Right ventricle myocardium superior (tissue), 1 donor: ENCODE results near the gene SLC9A3. TPM values are rescaled to one million over a fixed set of nuclear protein-coding genes. Genes with fewer than 3 reads are reported as not detected.
"Not testable (repeated sequence)": the region's sequence is repeated elsewhere in the genome, so short reads cannot be mapped to it uniquely, and the experiment has no call there.

Source experiments
- ATAC-seq: fragments of 200-7000 bp; cut with Tn5 transposase; one replicate; pipeline ENCODE4 v1.9.1; 2020; ENCODE audit warnings: mild to moderate bottlenecking; ENCODE audit not compliant: poor library complexity
- DNase-seq: peaks from one replicate; pipeline ENCODE4 v3.0.0-alpha.2; 2020
- intact Hi-C: fragments of 100-400 bp; cut with DNase I; formaldehyde crosslinking; loops from one replicate; pipeline ENCODE4 v1.11.2; 2022
- total RNA-seq: library from RNA; stranded (reverse); fragmentation: NEBNext Ultra II Directional; extraction: Animal tissue kit (Norgen Biotek cat#: 25700); gene quantifications from one replicate; pipeline ENCODE4 v1.2.1, GENCODE V29; 2021
- donor health status: DM: no; HTN: yes; CAD: no; lungs with severe emphysema.

Gene SLC9A3
- total RNA-seq, 1 donor from 2014 or later = 0.91 TPM

- DNase-seq = no peak
- no peak for ATAC-seq
- intact Hi-C loops = no loop called here
These were observed 24.7 kb downstream of the SLC9A3 start for GRCh38 chr5:499233-500209.

GRCh38 chr5:497871-498509 is 26.3 kb downstream of the SLC9A3 start:
- intact Hi-C loops = no loop called here
- no peak for DNase-seq
- no peak for ATAC-seq

- DNase-seq (no peak), ATAC-seq (no peak)
- intact Hi-C loops = no loop called here
These were observed 27.1 kb downstream of the SLC9A3 start for GRCh38 chr5:497090-497700.

GRCh38 chr5:496028-496427 is 28.2 kb downstream of the SLC9A3 start:
- no peak for ATAC-seq
- intact Hi-C loops = no loop called here

GRCh38 chr5:494667-495255 is 29.5 kb downstream of the SLC9A3 start:
- no peak for DNase-seq
- no peak for ATAC-seq
- intact Hi-C loops = no loop called here

More at GRCh38 chr5:496028-496427, 28.2 kb downstream of the SLC9A3 start:
- DNase-seq = no peak

- no peak for DNase-seq
- no peak for ATAC-seq
- intact Hi-C loops = no loop called here
These were observed 30.5 kb downstream of the SLC9A3 start for GRCh38 chr5:493758-494157.

GRCh38 chr5:493119-493701 is 31.0 kb downstream of the SLC9A3 start:
- DNase-seq (no peak), ATAC-seq (no peak)
- intact Hi-C loops = no loop called here

- intact Hi-C loops = no loop called here
- ATAC-seq = no peak
- no peak for DNase-seq
These were observed 31.8 kb downstream of the SLC9A3 start for GRCh38 chr5:492314-492893.

GRCh38 chr5:491856-492155 is 32.4 kb downstream of the SLC9A3 start:
- ATAC-seq = no peak
- intact Hi-C loops = no loop called here
- no peak for DNase-seq

GRCh38 chr5:491119-491855 is 33.0 kb downstream of the SLC9A3 start:
- no peak for DNase-seq
- intact Hi-C loops = no loop called here
- no peak for ATAC-seq

GRCh38 chr5:490116-491106 is 33.8 kb downstream of the SLC9A3 start:
- DNase-seq (no peak), ATAC-seq (no peak)
- intact Hi-C loops = no loop called here

GRCh38 chr5:489689-490080 is 34.6 kb downstream of the SLC9A3 start:
- ATAC-seq (no peak), DNase-seq (no peak)
- intact Hi-C loops = no loop called here

- DNase-seq (no peak), ATAC-seq (no peak)
- intact Hi-C loops = no loop called here
These were observed 35.2 kb downstream of the SLC9A3 start for GRCh38 chr5:488744-489688.

GRCh38 chr5:488241-488640 is 36.0 kb downstream of the SLC9A3 start:
- DNase-seq (no peak), ATAC-seq (no peak)
- intact Hi-C loops = no loop called here

- intact Hi-C loops, ATAC-seq: not testable (repeated sequence)
These were observed 37.7 kb downstream of the SLC9A3 start for GRCh38 chr5:486597-486996.

GRCh38 chr5:485946-486491 is 38.2 kb downstream of the SLC9A3 start:
- DNase-seq (no peak), ATAC-seq (no peak)
- intact Hi-C loops = no loop called here

More at GRCh38 chr5:486597-486996, 37.7 kb downstream of the SLC9A3 start:
- DNase-seq = not testable (repeated sequence)
